HG03196 (cell line): ENCODE data around the gene DENND4B.
"Not testable (repeated sequence)": the region's sequence is repeated elsewhere in the genome, so short reads cannot be mapped to it uniquely, and the experiment has no call there.

Experiments used
- ATAC-seq: cut with Tn5 transposase; IDR thresholded peaks from one replicate; pipeline ENCODE4 v1.9.1; 2021; ENCODE audit not compliant: unreplicated experiment

The DENND4B gene

GRCh38 chr1:153946622-153947241, at the start of gene DENND4B:
TSS of gene DENND4B (minus strand) at chr1:153946718. CDS start at chr1:153944374, 2,344 bp downstream.
- peak; percentile 58 for ATAC-seq

- ATAC-seq: no peak
These were observed 49.1 kb upstream of the DENND4B start for GRCh38 chr1:153995640-153996039.

GRCh38 chr1:153995202-153995601, 48.7 kb upstream of the DENND4B start:
- ATAC-seq: no peak

- no peak for ATAC-seq
These were observed 45.3 kb upstream of the DENND4B start for GRCh38 chr1:153991806-153992205.

- ATAC-seq: no peak
These were observed 44.7 kb upstream of the DENND4B start for GRCh38 chr1:153991151-153991630.

- peak; percentile 76 for ATAC-seq
These were observed 44.1 kb upstream of the DENND4B start, which contains the start of gene RPS27 for GRCh38 chr1:153990468-153991150. TSS of gene RPS27 (plus strand) at chr1:153990762. CDS start at chr1:153990797, 35 bp downstream.

- ATAC-seq: no peak
These were observed 41.1 kb upstream of the DENND4B start for GRCh38 chr1:153987621-153988020.

- no peak for ATAC-seq
These were observed 39.6 kb upstream of the DENND4B start, which contains the start of gene RAB13 for GRCh38 chr1:153985941-153986761. TSS of gene RAB13 (minus strand) at chr1:153986339. CDS start at chr1:153986236, 103 bp downstream.

- no peak for ATAC-seq
These were observed 38.9 kb upstream of the DENND4B start for GRCh38 chr1:153985341-153985912.

GRCh38 chr1:153984123-153984894, 37.8 kb upstream of the DENND4B start:
- ATAC-seq: no peak

- ATAC-seq: not testable (repeated sequence)
These were observed 35.2 kb upstream of the DENND4B start for GRCh38 chr1:153981735-153982134.

GRCh38 chr1:153979091-153979490, 32.6 kb upstream of the DENND4B start:
- ATAC-seq: not testable (repeated sequence)

- ATAC-seq: no peak
These were observed 31.9 kb upstream of the DENND4B start for GRCh38 chr1:153978274-153978909.

GRCh38 chr1:153977250-153978240, 31.0 kb upstream of the DENND4B start, which contains the start of gene JTB:
TSS of gene JTB (minus strand) at chr1:153977674. CDS start at chr1:153977252, 422 bp downstream.
- peak; percentile 79 for ATAC-seq

- no peak for ATAC-seq
These were observed 30.3 kb upstream of the DENND4B start for GRCh38 chr1:153976819-153977249.

- no peak for ATAC-seq
These were observed 27.0 kb upstream of the DENND4B start for GRCh38 chr1:153973525-153973924.

- no peak for ATAC-seq
These were observed 26.6 kb upstream of the DENND4B start for GRCh38 chr1:153973071-153973470.

- no peak for ATAC-seq
These were observed 23.8 kb upstream of the DENND4B start for GRCh38 chr1:153970346-153970745.
